GM21515 (cell line): Measurements from ENCODE around the gene ACVR2B.

Experiments used
- ATAC-seq: cut with Tn5 transposase; IDR thresholded peaks from one replicate; pipeline ENCODE4 v1.9.1; 2021; ENCODE audit not compliant: unreplicated experiment

ACVR2B gene

DNA sequence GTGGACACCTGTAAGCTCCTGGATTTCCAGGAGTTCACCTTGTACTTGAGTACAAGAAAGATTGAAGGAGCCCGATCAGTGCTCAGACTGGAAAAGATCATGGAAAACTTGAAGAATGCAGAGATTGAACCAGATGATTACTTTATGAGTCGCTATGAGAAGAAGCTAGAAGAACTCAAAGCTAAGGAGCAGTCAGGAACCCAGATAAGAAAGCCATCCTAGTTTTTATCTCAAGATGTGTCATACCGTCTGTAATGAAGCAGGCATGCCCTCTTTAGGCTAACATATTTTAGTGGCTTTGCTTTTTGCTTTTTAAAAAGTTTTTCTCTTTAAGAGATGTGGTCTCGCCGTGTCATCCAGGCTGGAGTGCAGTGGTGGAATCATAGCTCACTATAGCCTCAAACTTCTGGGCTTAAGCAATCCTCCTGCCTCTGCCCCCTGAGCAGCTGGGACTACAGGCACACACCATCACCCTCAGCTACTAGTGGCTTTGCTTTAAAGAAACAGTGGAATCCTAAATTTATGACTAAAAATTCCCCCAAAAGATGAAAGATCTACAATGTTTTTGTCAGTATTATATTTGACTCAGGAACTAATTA is 70.5 kb downstream of the ACVR2B start:
- no peak for ATAC-seq

DNA sequence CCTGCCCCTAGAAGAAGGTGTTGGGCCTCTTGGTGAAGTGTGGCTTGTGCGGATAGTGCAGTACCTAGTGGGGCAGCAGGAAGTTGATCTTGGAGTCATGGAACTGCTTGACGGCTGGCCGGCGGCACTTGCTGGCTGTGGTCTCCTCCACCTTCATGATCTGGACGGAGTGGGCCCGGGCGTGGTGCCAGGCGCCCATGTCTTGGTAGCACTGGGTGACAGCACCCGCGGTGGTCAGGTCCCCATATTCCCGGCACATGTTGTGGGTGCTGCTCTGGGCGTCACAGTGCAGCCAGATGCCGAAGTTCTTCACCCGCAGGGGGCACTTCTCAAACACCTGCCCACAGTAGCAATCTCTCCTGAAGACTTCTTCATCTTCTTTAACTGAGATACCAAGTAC is 73.1 kb downstream of the ACVR2B start:
- no peak for ATAC-seq

DNA sequence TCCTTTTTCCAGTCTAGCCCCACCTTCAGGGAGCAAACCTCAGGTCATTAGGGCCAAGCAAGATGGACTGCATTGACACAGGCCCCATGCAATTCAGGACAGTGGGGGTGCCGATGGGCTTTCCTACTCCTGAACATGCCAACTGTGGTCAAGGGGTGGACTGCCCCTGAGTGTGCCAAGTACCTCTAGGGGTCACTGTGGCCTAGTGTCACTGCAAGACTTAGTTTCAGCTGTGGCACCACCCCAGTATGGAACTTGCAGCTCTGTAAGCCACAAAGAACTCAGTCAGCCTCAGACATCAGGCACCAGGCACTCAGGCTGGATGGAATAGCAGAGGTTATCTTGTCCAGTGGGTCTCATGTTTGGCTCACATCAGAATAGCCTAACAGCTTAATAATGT is 74.8 kb downstream of the ACVR2B start:
- ATAC-seq: no peak

DNA sequence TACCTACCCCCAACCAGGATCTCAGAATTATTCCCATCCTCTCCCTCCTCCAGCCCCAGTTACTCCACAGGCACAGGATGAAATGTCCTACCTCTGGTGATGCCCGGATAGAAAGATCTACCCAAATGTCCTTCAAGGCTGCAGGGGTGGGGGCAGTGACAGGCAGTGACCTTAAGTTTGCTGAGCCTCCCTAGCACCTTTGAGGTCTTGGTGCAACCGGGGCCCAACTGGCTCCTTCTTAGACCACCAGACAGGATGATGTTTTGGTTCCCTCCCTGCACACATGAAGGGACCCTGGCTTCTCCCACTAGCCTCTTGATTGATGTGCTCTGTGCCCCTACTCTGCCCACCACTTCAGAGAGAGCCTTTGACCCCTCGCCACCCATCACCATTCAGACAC is 78.8 kb downstream of the ACVR2B start:
- ATAC-seq: no peak

DNA sequence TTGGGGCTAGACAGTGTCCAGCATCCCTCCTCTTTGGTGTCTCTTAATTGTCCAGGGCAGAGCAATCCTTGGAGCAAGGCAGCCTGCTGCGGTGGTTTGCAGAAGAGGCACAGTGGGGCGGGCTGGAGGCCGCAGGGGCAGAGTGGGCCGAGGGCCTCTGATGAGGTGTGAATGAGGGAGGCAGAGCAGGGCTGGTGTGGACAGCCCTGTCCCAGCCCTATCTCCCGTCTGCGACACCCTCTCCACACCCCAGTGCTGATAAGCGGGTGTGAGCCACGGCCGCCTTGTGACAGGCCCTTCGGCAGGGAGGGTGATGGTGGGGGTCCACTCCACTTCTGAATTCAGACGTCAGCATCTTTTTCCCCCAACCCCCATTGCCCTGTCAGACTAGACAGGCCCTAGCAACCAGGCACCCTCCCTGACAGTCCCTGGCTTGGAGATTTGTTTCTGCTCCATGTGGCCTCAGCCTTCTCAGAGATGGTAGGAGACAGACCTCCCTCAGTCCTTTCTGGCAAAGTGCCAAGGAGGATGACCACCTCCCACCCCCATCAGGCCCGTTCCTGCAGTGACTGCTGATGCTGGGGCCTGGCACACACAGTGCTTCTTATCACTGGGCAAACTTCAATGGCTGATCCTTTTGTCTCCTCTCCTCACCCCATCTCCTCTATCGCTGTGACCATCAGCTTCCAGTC is 79.7 kb downstream of the ACVR2B start:
- ATAC-seq: no peak

DNA sequence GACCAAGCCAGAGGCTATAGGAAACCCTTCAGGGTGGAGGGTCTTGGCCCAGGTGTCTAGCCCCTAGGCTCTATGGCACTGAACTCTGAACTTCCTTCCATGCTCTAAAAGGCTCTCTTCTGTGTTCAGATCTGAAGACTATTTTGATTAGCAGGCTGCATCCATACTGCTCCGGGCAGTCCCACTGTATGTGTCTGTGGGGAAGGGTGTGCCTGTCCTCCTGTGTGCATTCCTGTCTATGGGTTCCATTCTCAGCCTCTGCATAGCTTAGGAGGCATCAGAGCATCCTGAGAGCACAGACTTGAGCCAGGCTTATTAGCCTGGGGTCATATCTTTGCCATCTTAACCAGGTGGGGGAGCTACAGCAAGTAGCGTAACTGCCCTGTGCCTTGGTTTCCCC is 80.5 kb downstream of the ACVR2B start:
- no peak for ATAC-seq

DNA sequence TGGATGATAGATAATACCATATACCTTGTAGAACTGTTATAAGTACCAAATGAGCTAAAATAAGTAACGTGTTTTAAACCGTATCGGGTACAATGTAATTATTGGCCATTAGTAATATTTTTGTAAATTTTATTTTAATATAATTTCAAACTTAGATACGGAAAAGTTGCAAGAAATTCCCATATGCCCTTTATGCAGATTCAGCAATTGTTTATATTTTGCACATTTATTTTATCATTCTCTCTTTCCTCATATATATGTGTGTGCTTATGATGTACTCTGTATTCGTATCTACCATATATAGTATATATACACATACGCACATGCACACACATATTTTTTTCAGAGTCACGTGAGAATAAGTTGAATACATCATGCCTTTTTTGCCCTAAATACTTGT is 80.9 kb downstream of the ACVR2B start:
- ATAC-seq: no peak

DNA sequence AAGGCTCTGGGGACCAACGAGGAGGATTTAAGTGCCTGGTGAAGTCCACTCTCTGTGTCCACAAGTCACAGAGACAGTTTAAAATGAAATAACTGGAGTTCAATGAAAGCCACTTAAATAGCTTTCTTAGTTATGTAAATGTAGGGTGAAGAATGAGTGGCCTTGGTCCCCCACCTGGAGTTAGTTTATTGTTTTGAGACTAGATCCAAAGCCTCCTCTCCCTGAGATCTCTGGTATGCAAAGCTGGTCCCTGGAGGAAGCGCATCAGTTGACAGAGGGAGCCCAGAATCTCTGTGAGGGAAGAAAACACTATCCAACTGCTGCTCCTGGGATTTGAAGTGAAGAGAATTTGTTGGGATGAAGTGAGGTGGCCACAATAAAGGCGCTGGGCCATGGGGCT is 83.0 kb downstream of the ACVR2B start:
- ATAC-seq: no peak

DNA sequence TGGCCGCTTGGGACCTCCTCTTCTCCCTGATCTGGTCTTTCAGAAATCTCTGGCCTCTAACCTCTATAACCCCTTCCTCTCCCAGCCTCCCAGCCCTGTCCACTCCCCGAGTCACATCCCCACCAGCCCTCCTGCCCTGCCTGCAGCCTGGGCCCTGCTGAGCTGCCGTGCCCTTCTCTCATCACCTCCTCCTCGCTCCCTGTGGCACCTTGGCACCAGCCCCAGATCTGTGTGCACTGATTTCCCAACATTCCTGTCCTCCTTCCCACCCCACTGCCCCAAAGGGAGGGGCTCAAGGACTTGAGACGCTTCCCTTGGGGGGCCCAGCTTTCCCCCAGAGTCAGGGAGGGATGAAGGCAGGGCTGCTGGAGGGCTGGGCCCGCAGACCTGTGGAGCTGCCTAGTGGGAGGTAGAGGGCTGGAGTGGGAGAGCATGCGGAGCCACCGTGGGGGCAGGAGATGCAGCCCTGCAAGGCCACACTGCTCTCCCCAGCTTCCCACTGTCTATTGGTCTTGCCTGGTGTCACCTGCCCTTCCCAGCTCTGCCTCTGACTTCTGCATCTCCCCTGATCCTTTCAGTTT is 85.2 kb downstream of the ACVR2B start:
- ATAC-seq: no peak

DNA sequence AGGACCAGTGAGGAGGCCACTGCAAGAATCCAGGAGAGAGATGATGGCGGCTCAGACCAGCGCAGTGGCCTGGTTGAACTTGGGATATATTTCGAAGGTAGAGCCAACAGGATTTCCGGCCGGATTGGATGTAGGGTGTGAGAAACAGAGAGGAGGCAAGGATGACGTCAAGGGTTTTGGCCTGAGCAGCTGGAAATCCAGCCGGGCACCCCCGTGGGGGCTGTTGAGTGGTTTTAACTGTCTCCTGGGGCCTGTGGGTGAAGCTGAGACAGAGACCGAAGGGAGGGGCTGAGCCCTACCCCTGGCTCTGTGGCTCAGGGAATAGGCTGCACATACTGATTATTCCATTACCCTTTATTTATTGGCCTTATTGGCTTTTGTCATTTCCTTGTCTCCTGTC is 88.1 kb downstream of the ACVR2B start:
- ATAC-seq: no peak
